HG02642 (cell line): ENCODE data around the gene DPM2.

Source experiments
- ATAC-seq: cut with Tn5 transposase; IDR thresholded peaks from one replicate; pipeline ENCODE4 v1.9.1; 2021; ENCODE audit warnings: mild to moderate bottlenecking; ENCODE audit not compliant: unreplicated experiment, poor library complexity

DPM2 gene

DNA sequence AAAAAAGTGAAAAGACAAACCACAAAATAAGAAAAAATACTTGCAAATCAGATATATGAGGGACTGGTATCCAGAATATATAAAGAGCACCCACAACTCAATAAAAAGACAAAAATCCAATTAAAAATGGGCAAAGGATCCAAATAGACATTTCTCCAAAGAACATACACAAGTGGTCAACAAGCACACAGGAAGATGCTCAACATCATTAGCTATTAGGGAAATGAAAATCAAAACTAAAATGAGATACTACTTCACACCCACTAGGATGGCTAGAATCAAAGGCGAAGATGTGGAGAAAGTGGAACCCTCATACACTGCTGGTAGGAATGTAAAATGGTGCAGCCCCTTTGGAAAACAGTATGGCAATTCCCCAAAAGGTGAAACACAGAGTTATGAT is 21.1 kb upstream of the DPM2 start:
- ATAC-seq: no peak

DNA sequence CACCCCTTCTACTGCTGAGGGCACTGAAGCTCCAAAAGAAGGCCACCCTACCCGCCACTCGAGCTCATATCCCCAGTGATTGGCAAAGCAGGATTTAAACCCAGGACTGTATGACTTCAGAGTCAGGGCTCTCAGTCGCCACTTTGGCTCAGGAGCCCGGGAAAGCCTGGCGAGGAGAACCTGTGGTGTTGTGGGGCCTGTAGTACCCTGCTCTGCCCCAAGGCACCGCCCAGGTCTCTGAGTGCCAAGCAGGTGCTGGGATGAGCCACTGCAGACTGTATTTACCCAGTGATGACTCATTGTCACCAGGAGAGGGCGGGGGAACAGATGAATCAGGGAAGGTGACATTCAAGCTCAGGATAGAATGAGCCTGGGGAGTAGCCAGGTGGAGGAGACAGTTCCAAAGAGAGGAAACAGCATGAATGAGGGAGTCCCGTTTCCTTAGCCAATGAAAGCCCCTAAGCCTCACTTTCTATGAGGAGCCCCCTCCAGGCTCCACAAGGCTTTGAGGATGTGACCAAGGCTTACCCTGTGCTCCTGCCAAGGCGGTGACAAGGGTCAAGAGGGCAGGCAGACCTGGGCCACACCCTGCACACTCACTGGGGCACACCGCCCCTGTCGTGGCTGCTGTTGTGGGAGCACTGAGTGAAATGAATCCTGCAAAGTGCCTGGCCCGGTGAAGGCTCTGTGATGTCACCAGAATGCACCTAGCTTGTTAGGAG is 17.8 kb upstream of the DPM2 start:
- ATAC-seq: peak; percentile 63

DNA sequence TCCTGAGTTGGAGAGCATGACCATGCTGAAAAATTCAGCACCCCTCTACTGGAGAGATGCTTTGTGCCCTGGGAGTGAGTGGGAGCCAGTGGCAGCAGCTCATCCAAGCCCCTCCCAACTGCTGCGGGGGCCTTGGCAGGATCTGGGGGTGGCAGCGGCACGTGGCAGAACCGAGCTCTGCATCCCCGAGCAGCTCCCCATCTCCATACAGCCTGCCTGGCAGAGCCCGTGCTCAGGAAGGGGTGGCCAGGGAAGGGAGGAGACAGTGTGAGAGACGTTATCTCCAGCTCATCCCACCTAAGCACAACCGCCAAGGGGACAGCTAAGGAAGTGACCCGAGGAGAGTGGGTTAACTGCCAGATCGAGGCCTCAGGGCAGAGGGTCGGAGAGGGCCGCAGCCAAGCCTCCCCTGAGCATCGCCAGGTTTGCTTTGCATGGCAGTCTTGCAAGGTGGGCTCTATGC is 17.2 kb upstream of the DPM2 start:
- no peak for ATAC-seq

DNA sequence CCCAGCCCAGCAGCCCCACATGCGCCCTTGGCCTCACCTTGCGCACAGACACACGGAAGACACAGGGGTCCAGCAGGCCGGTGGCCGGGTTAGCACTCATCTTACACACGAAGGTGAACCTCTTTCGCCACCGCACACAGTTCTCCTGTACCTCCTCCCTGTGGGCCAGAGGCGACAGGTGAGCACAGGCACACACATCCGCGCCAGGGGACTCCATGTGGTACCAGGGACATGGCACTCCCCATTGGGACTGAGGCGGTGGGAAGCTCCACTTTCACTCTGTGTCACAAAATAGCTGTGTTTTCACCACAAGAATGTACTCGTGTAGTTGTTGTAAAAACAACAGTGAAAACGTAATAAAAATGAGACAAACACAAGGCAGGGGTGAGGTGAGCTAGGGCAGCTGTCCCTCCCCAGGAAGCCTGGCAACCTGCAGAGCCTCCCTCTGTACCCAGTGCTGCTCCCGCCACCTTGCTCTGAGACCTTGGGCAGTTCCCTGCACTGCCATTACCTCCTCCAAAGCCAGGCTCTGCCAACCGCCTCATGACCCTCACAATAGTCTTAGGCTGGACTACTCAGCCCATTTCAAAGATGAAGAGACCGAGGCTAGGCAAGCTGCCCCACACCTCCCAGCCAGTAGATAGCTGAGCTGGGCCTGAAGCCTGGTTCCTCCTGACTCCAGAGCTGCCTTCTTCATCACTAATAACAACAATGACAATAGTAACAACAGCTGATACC is 16.3 kb upstream of the DPM2 start:
- no peak for ATAC-seq

DNA sequence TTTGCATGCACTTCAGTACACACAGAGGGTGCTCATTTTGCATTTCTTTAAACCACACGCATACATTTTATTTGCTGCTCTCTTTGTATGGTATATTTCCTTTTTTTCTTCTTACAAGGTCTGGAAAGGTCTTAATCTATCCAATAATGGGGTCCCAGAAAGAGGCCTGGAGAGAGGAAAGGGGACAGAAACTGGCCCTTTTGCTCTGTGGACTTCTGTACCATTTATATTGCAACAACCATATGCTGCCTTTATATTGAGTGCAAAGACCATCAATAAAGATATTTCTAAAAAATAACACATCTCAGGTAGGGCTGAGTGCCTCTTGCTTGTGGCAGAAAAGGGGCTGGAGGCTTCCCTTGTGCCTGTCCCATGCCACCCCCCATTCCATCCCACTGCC is 15.5 kb upstream of the DPM2 start:
- ATAC-seq: no peak

DNA sequence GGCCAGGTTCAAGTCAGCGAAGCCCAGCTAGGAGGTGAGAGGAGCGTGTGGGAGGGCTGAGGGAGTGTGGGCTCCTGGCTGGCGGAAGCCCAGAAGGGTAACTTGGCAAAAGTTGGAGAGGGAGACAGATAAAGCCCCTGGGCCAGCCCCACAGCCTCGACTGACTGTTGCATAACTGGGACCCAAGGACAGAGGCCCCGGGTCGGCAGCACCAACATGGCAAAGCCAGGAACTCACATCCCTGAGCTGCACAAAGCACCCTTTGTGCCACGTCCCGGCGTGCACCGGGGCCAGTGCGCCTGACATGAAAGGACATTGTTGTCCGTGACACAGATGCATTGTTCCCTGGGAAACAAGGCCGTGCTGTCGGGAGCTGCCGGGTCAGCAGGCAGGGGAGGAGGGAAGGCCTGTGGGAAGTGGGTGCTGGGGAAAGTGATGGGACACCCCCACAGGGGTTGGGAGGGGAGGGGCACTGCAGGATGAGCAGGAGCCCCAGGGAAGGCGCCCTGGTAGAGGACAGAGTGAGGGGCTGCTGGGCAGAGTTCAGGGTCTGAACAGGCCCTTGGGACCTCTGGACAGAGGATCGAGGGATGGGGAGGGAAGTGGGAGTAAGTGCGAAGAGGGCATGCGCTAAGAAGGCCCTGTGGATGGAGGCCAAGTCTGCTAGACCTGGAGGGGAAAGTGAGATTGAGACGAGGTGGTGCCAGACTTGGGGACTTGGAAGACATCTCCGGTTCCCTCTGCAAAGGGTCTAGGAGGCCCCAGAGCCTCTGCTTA is 13.0 kb upstream of the DPM2 start:
- no peak for ATAC-seq

DNA sequence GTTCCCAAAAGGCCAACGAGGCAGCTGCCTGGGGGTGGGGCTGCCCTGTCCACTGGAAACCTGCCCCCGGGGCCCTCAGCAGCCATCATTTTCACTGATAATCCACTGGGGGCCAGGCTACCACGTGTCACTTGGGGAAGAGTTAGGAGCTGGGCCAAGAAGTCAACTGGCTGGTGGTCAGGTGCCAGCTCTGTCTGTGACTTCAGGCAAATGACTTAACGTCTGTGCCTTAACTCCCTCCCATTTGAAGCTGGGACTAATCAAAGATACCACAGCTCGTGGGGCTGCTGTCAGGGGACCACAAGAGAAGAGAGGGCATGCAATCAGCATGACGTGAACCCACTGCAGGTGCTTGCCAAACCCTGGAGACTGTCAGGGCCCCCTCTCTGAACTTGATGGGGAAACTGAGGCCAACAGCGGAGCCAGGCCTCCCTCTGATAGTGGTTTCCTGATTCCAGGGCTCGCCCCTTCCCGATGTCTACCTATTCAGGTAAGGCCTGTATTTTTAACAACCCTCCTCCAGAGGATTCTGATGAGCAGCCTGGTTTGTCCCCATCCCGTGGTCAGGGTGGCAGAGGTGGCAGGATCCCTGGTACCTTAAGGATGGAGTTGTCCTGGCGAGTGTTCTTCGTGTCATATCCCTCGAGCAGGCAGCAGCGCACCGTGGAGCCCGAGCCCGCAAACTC is 12.3 kb upstream of the DPM2 start:
- no peak for ATAC-seq

DNA sequence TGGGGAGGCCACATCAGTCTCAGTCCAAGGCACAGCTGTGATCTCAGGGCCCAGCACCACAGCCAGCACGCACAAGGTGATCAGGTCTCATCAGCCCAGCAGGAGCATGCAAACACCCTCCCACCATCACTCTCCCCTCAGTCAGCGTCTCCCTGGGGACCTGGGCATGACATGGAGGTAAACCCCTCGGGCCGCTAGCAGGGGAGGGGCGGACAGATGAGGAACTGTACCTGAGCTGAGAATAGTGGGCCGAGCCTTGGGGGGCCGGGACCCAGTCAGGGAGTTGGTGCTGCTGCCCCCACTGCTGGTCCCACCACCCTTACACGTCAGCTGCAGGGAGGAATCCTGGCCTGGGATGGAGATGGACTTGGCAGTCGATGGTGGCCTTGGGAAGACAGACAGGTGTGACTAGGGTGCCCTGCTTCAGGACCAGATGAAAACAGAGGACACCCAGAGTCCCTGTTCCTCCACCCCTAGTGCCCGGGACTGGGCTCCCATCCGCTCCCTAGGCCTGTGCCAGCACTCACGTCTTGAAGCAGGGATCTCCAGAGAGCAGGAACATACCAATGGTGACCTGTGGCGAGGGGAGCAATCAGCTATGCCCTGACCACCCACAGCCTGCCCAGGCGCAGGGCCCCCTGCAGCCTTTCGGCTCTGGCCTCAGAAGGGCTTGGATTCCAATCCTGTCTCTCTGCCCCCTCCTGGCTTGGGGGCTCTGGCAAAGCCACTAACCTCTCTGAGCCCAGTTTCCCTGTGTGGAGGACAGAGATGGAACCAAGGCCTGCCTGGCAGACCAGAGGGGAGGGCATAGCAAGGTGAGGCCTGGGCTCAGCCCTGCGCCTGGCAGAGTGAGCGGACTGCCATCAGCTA is 10.4 kb upstream of the DPM2 start:
- no peak for ATAC-seq

DNA sequence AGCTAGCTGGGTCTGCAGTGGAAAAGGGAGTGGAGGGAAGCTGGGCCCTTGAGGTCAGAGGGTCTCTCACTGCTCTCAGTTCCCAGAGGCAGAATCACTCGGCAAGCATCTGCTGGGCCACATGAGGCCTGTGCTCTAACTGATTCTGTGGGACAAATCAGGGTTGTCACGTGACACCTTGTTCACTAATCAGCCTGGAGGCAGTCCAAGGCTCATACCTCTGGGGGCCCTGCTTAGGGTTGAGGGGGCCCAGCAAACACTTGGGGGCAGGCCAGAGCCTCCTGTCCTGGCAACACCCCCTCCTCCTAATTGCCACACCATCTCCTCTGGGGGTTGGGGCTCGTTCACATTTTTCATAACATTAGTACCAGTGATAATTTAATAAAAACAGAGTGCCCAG is 9.1 kb upstream of the DPM2 start:
- ATAC-seq: no peak

DNA sequence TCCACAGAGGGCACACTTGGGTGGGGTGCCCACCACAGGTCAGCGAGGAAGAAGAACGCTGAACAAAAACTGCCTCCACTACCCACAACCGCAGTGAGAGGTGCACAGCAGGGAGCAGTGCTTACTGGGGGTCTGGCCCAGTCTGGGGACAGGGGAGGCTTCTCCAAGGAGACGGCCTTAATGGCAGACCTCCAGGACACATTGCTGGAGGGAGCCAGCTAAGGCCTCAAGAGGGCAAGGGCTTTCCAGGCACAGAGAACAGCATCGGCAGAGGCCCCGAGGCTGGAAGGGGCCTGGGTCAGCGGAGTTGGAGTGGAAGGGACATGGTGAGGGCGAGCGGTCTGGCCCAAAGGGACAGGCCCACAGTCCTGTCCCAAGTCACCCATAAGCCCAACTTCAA is 8.3 kb upstream of the DPM2 start:
- ATAC-seq: no peak

DNA sequence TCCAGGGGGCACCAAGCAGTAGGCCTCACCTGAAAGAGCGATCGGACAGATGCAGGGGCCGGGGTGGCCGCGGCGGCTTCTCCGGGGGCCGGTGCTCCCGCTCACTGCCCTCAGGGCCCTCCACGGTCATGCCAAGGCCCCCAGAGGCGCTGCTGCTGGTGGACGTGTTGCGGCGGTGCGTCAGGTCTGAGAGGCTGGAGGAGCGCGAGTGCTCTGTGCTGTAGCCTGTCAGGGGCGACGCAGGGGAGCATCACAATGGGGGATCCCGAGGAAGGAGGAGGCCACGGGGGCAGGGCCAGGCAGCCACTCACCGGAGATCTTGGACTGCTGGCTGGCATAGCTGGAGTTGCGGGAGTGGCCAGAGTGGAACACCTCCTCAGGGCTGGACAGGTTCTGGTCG is 7.7 kb upstream of the DPM2 start:
- no peak for ATAC-seq

DNA sequence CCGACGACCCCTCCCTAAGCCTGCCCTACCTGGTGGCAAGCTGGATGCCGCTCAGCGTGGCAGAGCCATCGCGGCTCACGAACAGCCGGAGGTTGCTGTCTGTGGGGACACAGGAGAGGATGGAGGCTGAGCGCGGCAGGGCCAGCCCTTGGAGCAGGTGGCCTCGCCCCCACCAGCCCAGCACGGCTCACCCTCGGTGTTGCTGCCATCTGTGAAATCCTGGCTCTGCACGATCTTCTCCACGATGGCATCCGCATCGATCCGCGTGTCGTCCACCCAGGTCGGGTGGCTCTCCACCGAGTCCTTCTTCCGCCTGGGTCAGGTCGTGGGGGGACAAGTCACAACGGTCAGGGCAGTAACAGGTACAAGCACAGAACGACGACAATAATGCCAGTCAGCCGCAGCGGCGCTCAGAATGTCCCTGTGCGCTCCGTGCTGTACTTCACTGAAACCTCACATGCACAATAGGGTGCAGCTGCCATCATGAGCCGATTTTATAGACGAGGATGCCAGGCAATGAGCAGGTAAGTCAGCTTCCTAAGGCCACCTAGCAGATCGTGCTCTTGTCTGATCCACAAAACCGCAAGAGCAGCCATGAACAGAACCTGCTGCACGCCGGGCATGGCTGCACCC is 7.0 kb upstream of the DPM2 start:
- ATAC-seq: no peak

DNA sequence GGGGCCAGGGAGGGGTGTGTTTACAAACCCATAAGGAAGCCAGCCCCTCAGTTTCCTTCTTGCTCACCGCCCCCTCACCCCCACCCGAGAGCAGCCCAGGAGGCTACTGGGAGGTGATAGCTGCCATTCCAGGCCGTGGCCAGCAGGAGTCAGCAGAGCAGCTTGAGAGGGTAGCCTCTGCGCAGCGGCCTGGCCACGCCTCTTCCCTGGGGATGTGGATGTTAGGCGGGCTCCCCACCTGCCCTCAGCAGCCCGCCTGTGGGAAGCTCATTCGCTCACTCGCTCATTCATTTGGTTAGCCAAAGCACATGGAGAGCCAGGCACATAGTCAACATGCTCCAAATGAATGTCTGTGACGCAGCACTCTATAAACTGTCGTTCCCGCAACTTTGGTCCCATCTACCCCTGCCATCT is 6.1 kb upstream of the DPM2 start:
- ATAC-seq: peak; percentile 49

DNA sequence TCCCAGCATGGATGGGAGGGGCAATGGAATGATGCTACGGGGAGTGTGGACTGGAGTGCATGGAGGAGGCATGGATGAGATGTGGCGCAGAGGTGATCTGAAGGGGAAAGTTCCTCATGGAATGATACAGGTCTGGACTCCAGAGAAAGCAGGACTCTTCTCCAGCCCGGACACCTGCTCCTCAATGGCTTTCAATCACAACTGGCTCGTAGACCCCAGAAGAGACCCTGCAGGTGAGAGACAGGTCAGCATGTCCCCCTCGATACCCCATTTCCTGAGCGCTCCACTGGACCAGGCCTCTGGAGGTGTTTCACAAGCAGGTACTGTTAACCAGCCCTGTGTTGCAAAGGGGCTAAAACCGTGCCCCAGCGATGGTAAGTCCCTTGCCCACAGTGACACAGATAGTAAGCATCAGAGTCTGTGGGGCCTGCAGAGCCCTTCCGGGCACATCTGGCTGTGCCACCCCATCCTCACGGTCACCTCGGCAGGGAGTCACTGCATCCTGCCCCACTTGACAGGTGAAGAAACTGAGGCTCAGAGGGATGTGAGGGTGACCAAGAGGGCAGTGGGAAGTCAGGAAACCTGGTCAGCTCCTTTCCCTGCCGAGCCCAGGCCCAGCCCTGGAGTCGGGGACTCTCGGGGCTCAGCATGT is 5.5 kb upstream of the DPM2 start:
- peak; percentile 8 for ATAC-seq

DNA sequence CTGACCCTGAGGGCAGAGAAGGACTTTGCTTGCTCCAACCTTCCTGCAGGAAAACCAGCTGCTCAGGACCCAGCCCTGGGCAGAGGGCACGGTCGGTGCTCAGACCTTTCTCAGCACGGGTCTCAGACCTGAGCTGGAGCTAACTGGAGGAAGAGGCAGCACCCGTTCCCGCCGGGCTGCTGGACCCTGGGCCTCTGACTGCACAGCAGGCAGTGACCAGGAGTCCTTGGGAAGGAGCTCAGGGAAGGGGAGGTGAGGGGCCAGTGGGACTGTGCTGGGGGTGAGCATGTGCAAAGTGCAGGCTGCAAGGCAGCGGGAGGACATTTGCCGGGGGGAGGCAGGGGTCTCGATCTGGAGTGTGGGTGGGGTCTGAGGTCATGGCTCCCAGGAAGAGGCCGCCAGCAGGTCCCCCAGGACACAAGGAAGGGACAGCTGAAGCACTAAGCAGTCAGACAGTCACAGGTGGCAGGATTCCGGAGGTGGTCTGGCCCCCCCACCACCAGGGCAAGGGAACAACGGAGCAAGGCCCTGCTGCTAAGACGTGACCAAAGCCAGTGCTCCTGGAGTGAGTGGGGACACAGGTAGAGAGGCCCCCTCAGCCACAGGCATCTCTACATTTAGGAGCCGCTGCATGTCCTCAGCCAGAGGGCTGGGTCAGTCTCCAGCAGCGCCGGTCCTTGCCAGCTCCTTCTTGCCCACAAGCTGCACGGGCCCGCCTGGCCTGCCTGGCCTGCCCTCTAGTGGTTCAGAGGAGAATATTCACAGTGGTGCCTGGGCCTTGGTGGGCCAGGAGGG is 4.8 kb upstream of the DPM2 start:
- ATAC-seq: no peak

DNA sequence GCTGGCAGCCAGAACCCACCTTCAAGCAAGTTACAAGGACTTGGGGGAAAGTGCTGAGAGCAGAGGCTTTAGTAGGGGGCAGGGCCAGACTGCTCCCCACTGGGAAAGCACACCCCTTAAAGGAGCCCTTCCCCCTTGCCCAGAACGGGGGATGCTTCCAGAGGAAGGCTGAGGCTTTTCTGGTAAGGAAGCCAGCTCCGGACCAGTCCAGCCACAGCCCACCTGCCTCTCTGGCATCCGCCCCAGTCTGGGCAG is 4.2 kb upstream of the DPM2 start:
- no peak for ATAC-seq

DNA sequence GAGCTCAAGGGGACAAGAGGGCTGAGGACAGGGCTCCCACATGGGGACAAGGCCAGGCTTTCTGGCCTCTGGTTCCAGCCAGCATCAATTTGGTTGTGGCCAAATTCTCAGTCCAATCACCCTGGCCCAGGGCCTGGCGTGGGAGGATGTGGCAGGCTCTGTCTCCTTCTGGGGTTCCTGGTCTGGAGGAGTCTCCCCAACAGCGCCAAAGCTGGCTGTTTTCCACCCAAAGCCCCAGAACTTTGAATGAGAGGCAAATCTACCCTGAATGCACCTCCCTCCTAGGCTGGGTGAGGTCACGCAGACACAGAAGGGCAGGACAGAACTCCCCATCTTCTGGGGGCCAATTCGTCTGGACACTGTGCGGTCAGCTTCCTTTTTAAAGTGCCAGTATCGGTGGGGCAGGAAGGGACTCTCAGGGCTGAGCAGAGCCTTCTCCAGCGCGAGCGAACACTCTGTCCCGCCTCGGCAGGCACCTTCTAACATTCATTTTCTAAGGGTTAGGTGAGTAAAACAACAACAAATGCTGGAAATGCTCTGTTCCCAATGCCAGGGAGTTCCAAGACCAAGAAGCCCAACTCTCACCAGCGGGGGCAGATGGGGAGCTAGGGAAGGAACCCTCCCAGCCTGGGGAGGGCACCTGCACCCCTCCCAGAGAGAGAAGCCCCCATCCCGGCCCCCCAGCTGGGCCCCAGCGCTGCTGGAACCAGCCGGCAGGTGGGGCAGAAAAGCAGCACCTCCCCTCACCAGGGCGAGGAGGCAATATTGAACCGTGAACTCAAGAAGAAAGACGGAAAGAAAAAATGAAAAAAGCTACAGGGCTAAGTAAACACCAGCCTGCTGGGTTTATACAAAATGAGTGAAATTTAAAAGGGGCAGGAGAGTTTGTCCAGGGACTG is 3.7 kb upstream of the DPM2 start:
- ATAC-seq: no peak
